HCEC 1CT (cell line): ENCODE results near the gene RPUSD4.

Source experiments
- DNase-seq: peaks from one replicate; pipeline ENCODE4 v3.0.0-alpha.2; 2017

The RPUSD4 gene

GRCh38 chr11:126155402-126156187 lies 55.9 kb downstream of the RPUSD4 start:
- no peak for DNase-seq

DNA sequence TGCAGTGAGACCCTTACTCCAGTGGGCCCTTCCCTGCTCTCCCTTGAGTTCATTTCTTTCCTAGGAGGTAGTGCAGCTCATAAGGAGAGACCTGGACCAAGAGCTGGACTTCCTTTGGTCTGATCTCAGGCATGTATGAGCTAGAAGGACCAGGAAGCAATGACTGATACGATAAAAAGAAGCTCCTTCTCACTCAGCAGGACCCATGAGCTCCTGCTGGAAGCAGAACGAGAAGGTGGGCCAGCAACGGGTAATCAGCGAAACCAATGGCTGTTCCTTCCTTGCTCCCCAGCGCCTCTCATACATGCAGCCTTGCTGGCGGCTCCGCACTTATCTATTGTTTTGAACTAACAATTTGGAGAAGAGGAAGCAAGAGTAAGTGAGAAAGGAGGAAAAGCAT lies 56.8 kb downstream of the RPUSD4 start:
- DNase-seq, result no peak

GRCh38 chr11:126153972-126154371 lies 57.5 kb downstream of the RPUSD4 start:
- DNase-seq, result peak; percentile 47

- DNase-seq, result no peak
These were observed 58.4 kb downstream of the RPUSD4 start for GRCh38 chr11:126153006-126153405.

GRCh38 chr11:126152586-126152985 lies 58.9 kb downstream of the RPUSD4 start:
- DNase-seq, result no peak

DNA sequence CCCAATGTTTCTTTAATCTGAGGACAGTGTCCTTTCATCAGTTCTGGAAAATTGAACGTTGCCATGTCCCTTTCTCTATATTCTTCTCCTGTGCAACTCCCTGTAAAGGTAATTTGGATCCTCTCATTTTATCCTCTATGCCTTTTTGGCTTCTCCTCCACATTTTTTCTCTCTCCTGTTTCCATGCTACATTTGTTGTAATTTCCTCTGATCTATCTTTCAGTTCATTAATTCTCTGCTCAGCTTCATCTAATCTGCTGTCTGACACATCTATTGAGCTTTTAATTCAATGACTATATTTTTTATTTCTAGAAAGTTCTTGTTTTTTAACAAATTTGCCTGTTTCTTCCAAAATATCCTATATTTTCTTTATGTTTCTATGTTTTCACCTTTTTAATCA lies 59.3 kb downstream of the RPUSD4 start:
- DNase-seq, result no peak
